Measurements from ENCODE around the gene PSMB7. TPM values are rescaled to one million over a fixed set of nuclear protein-coding genes. Genes with fewer than 3 reads are reported as not detected.

PSMB7 gene
- total RNA-seq, 1 experiment from 2014 or later = 264 TPM

DNA sequence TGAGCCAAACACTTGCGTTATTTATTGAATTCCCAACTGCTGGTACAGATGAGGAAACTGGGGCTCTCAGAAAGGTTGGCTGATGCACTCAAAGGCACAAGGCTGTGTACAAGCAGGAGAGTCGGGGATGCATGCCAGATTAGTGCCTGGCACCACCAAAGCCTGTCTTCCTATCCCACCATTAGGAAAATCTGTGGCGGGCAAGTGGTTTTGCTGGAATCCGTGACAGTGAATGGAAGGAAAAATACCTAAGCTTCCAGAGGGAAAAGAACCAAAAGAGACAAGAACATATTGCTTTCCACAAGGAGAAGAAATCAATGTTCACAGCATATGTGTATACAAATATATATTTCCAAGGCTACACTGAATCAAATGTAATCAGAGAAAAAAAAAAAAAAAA is 51.1 kb downstream of the PSMB7 start:
- peaks cover 30% of the 10 kb centered on the region for H3K36me3 Mint-ChIP-seq (ENCODE audit: insufficient read depth, unreplicated experiment)
- H3K9me3 Mint-ChIP-seq (ENCODE audit: unreplicated experiment) = no peaks in the 10 kb centered on the region
- CTCF ChIA-PET = no interaction called here
- no peaks in the 10 kb centered on the region for H3K27me3 Mint-ChIP-seq (ENCODE audit: insufficient read depth, unreplicated experiment)
- POLR2A ChIA-PET = no interaction called here
- H3K4me3 Mint-ChIP-seq (ENCODE audit: unreplicated experiment) = no peak overlapping the region
- DNase-seq (ENCODE audit: unreplicated experiment) = no peak
- H3K4me1 Mint-ChIP-seq (ENCODE audit: insufficient read depth, unreplicated experiment) = peaks cover 31% of the 10 kb centered on the region
- TF ChIP-seq, protein P1, sequence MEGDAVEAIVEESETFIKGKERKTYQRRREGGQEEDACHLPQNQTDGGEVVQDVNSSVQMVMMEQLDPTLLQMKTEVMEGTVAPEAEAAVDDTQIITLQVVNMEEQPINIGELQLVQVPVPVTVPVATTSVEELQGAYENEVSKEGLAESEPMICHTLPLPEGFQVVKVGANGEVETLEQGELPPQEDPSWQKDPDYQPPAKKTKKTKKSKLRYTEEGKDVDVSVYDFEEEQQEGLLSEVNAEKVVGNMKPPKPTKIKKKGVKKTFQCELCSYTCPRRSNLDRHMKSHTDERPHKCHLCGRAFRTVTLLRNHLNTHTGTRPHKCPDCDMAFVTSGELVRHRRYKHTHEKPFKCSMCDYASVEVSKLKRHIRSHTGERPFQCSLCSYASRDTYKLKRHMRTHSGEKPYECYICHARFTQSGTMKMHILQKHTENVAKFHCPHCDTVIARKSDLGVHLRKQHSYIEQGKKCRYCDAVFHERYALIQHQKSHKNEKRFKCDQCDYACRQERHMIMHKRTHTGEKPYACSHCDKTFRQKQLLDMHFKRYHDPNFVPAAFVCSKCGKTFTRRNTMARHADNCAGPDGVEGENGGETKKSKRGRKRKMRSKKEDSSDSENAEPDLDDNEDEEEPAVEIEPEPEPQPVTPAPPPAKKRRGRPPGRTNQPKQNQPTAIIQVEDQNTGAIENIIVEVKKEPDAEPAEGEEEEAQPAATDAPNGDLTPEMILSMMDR (IDR thresholded peaks at IDR 0.05; ENCODE audit: unreplicated experiment) = no peak
- BruUV-seq (replicated peaks) = no TSS peak
- H3K27ac Mint-ChIP-seq (ENCODE audit: low read depth, unreplicated experiment) = no peak overlapping the region
- intact Hi-C loops (cut with micrococcal nuclease) = no loop called here

DNA sequence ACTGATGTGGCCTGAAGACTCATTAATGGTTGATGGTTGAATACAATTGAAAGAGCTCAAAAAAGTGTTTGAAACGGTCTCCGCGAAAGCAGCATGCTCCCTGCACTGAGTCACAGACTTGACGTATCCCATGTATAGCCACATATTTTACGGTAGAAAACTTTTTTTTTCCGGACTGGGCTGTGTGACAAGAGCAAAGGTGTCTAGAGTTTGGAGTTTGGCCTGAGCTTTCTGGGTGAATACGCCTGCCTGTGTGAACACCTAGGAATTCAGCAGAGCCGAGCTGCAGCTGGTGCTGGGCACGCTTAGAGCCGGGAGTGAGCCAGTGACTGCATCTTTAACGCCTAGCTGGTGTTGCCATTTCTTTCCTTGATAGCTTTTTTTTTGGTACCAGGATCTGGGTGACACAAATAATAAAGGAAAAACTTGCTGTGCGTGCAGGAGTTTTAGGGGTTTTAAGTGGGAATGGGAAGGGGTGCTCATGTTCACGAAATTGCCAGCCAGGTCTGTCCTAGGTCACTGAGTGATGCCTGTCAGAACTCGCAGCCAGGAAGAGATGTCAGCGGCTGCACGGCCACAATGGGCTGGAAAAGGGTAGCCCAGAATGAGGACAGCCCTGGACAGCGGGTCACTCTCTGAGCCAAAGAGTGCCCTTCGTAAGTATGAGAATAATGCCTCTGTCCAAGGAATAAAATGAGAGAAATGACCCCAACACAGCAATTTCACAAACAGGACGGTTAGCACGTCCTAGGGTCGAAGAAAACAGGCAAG is 51.7 kb downstream of the PSMB7 start:
- Mint-ChIP-seq H3K9me3 (ENCODE audit: unreplicated experiment) (no peaks in the 10 kb centered on the region), H3K36me3 (ENCODE audit: insufficient read depth, unreplicated experiment) (peaks cover 30% of the 10 kb centered on the region), H3K27me3 (ENCODE audit: insufficient read depth, unreplicated experiment) (no peaks in the 10 kb centered on the region), H3K27ac (ENCODE audit: low read depth, unreplicated experiment) (no peak overlapping the region), H3K4me3 (ENCODE audit: unreplicated experiment) (no peak overlapping the region), H3K4me1 (ENCODE audit: insufficient read depth, unreplicated experiment) (peaks cover 28% of the 10 kb centered on the region)
- ChIA-PET CTCF (interaction anchor here (0.6 to 0.7 kb wide), 4 partner anchors 23 to 237 kb away, joined by 3 to 5 read pairs (median 3); no protein-coding TSS in a partner anchor), POLR2A (no interaction called here)
- intact Hi-C loops (cut with micrococcal nuclease) = no loop called here
- TF ChIP-seq, protein P1 (IDR thresholded peaks at IDR 0.05; ENCODE audit: unreplicated experiment) = no peak
- DNase-seq (ENCODE audit: unreplicated experiment) = no peak
- BruUV-seq (replicated peaks) = no TSS peak

DNA sequence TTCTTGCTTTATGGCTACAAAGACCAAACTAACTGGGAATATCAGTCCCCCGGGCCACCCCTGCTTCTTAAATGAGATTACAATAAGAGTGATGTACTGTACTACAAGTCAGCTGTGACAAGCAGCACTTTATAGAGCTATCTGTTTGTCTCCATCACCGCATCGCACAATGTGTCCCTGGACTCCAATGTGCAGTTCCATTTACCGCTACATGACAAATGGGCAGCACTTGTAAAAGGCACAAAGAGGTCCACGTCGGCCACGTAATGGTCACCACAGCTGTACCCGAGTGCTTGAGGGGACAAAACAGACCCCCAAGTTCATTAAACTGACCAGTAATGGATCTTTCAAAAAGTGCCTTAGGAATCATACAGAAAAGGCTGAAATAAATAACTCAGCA is 54.1 kb downstream of the PSMB7 start:
- no peak overlapping the region for H3K4me3 Mint-ChIP-seq (ENCODE audit: unreplicated experiment)
- H3K36me3 Mint-ChIP-seq (ENCODE audit: insufficient read depth, unreplicated experiment) = peaks cover 36% of the 10 kb centered on the region
- no peaks in the 10 kb centered on the region for H3K27me3 Mint-ChIP-seq (ENCODE audit: insufficient read depth, unreplicated experiment)
- intact Hi-C loops (cut with micrococcal nuclease) = no loop called here
- no peak for DNase-seq (ENCODE audit: unreplicated experiment)
- TF ChIP-seq, protein P1 (IDR thresholded peaks at IDR 0.05; ENCODE audit: unreplicated experiment) = no peak
- ChIA-PET POLR2A (interaction anchor here (0.7 kb wide), 1 partner anchor 13 kb away, joined by 3 read pairs; no protein-coding TSS in a partner anchor), CTCF (interaction anchor here (0.6 kb wide), 1 partner anchor 1111 kb away, joined by 3 read pairs; no protein-coding TSS in a partner anchor)
- no TSS peak for BruUV-seq (replicated peaks)
- H3K27ac Mint-ChIP-seq (ENCODE audit: low read depth, unreplicated experiment) = no peak overlapping the region
- no peaks in the 10 kb centered on the region for H3K9me3 Mint-ChIP-seq (ENCODE audit: unreplicated experiment)
- peaks cover 20% of the 10 kb centered on the region for H3K4me1 Mint-ChIP-seq (ENCODE audit: insufficient read depth, unreplicated experiment)

DNA sequence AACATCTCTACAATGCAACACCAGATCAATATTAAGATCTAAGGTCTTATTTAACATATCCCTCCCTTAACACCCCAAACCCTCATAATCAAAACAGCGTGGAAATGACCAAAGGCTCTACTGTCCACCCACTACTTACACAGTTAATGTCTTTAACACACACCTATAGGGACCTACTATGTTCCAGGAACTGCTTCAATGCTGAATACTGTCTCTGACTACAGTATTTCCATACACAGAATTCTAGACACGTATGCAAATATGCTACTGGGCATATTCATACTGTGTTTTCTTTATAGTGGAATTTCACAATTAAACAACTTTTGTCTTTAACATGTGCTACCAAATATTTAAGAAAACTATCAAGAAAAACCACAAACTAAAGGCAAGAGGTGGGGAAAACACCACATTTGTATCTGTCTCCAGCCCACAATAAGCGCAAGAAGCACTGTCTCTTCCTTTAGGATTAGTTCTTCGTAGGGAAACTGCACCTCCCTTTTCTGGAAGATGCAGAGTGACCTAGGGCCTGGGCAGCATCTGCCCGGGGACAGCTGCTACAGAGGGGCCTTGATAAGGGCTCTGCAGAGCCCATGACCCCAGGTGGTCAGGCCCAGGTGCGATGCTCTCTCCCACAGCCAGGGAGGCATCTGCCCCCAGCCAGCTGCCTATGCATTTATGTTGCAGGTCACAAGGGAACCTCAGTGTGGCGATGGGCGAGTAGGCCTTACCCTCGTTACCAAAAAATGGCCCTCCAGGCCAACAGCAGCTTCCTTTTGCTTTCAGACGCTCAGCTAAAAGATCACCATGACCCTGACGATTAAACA is 55.2 kb downstream of the PSMB7 start:
- no peak for DNase-seq (ENCODE audit: unreplicated experiment)
- ChIA-PET CTCF (interaction anchor here (1.0 kb wide), 1 partner anchor 33 kb away, joined by 3 read pairs; no protein-coding TSS in a partner anchor), POLR2A (no interaction called here)
- BruUV-seq (replicated peaks) = no TSS peak
- TF ChIP-seq, protein P1 (IDR thresholded peaks at IDR 0.05; ENCODE audit: unreplicated experiment) = no peak
- Mint-ChIP-seq H3K4me1 (ENCODE audit: insufficient read depth, unreplicated experiment) (peaks cover 16% of the 10 kb centered on the region), H3K27me3 (ENCODE audit: insufficient read depth, unreplicated experiment) (no peaks in the 10 kb centered on the region), H3K36me3 (ENCODE audit: insufficient read depth, unreplicated experiment) (peaks cover 40% of the 10 kb centered on the region), H3K27ac (ENCODE audit: low read depth, unreplicated experiment) (no peak overlapping the region), H3K9me3 (ENCODE audit: unreplicated experiment) (no peaks in the 10 kb centered on the region), H3K4me3 (ENCODE audit: unreplicated experiment) (no peak overlapping the region)
- intact Hi-C loops (cut with micrococcal nuclease) = no loop called here

Data from MCF 10A (cell line).